ENCODE measurements around the gene NOL8.

GRCh38 chr9:92360083-92360482, 34.9 kb upstream of the NOL8 start:
- TF ChIP-seq CTCF (conservative IDR thresholded peaks at IDR 0.05) (no peak), EZH2 (IDR thresholded peaks at IDR 0.05; ENCODE audit: low read depth) (no peak)

All from PC-9 (cell line).